ENCODE measurements around the gene ADGRA3.
"Not testable (repeated sequence)": the region's sequence is repeated elsewhere in the genome, so short reads cannot be mapped to it uniquely, and the experiment has no call there.

ADGRA3 gene

DNA sequence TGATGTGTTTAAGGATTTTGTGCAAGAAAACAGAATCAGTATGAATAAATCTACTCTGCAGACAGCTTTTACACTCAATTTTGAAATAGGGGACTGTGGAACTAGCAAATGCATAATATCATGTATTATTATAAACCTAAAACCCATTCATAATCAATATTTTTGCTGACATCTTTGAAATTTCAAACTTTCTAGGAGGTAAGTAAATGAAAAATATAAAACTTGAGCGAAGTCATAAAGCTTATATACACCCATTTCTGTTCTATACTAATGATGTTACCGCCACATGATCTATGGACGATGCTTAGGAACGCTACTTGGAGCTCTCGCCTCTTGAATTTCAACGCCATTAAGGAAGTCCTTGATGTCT lies 38.1 kb downstream of the ADGRA3 start:
- DNase-seq (no peak), ATAC-seq (no peak)

DNA sequence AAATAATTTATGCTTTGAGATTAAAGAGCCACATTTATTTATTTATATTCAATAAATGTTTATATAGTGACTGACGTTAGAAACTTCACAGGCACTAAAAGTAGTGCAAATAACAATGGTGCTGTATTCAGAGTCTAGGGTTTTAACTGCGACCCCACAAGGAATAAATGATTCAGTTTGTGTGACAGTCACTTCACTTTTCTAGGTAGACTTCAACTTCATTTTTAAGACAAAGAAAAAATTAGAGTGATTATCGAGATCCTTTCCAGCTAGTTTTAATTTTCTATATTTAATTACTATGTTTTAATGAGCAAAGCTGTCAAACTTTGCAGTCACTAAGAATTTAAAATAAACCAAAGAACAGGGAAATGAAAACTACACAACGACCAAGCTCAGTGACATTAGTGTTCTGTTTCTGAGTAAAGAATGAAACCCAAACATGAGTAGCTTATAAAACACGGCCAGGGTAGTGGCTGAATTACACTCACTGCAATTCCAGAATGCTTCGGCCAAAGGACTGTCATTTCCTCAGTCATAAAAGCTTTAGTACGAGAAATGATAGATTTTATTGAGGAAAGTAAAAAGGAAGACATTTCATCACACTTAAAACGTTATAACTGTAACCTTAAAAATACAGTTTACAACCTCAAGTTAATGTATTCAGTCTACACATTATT lies 38.6 kb downstream of the ADGRA3 start:
- DNase-seq (no peak), ATAC-seq (no peak)

DNA sequence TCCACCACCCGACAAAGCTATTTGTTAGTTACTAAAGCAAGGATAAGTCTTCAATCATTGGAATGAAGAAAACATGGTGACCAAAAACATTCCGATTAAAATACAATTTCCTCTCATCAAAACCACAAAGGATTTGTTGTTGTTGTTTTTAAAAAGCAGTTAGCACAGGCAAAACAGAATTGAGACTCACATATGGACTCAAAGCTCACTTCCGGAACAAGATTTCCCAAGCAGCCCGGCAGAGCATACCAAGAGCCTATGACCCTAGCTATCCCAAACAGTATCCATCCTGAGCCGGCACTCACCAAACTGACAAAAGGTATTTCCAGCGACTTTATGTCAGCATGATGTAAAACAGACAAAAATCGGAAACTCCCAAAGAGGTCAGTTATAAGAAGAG lies 39.9 kb downstream of the ADGRA3 start:
- DNase-seq (no peak), ATAC-seq (no peak)

DNA sequence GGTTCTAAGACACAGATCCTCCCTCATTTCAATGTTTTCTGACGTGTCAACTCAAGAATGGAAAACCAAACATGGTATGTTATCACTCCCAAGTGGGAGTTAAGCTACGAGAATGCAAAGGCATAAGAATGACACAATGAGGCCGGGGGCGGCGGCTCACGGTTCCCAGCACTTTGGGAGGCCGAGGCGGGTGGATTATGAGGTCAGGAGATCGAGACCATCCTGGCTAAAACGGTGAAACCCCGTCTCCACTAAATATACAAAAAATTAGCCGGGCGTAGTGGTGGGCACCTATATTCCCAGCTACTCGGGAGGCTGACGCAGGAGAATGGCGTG lies 40.6 kb downstream of the ADGRA3 start:
- not testable (repeated sequence) for ATAC-seq, DNase-seq

DNA sequence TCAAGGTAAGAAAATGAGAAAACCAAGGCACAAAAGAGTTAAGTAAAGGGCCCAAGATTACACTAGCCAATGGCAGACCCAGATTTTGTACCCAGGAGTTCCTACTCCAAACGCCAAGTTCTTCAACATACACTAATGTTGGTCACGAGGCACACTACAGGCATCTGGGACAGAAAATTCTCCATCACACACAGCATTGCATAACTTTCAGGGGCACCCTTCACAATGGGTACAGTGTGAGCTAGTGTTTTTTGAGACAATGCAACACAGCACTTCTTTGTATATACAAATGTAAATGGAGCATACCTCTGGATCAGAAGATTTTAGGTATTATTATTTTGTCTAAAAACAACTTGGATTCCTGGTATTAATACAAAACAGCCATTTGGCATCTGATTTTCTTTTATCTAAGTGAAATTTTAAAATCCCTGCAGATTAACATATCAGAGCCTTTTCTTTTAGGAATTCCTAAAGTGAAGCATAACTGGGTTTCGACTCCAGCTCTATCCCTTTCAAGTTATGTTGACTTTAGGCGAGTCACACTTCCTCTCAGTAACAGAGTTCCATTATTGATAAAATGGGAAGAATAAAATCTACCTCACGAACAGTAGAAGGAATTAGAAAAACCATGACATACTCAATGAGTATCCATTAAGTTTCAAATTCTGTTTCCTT lies 41.1 kb downstream of the ADGRA3 start:
- ATAC-seq, result no peak
- DNase-seq, result no peak

DNA sequence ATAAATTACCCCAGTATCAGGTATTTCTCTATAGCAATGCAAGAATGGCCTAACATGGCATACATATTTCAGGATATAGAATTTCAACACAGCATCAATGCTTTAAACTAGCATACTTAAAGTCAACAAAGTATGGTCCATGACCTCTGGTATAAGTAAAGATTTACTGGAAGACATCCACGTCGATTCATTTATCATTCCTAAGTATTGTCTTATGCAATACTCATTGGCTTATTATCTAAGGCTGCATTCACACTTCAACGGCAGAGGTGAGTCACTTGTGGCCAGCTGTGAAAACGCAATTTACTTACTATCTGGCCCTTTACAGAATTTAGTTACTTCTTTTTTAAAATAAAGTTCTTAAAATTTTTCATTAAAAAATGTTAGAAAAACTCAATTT lies 42.6 kb downstream of the ADGRA3 start:
- no peak for DNase-seq
- ATAC-seq, result no peak

DNA sequence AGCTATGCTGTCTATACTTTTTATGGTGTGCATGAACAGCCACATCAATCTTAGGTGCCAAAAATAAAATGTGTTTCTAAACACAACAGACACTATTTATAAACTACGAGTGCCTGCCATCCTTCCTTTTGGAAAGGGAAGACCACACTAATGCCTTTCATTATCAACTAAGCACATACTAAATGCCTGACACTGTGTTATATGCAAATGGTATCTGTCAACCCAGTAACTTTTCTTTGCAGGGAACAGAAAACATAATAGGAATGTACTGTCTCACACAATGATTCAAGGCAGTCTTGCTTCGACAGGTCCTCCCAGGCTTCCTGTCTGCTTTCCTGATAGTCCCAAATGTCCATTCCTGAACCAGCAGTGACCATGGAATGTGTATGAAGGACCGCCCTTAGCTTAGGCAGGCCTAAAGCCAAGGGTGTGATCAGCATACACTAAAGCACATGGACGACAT lies 43.8 kb downstream of the ADGRA3 start:
- DNase-seq, result no peak

DNA sequence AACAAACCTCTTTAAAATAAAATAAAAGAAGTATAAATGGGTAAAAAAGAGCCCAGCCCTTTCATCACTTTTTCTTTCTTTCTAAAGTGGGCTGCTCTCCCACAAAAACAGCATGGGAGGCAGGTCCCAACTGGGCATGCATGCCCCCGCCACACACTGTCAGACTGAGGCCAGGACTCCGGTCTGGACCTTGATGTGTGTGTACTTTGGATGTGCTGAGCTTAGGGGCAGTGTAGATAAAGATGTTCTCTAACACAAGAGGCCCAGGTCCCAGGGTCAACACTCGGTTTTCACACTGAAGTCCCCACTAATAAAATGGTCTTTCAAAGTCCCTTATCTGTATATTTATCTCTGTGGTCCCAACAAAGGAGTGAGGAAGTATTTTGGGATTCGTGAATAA lies 44.4 kb downstream of the ADGRA3 start:
- no peak for ATAC-seq
- no peak for DNase-seq

More for the DNA sequence above, 43.8 kb downstream of the ADGRA3 start:
- ATAC-seq, result no peak

DNA sequence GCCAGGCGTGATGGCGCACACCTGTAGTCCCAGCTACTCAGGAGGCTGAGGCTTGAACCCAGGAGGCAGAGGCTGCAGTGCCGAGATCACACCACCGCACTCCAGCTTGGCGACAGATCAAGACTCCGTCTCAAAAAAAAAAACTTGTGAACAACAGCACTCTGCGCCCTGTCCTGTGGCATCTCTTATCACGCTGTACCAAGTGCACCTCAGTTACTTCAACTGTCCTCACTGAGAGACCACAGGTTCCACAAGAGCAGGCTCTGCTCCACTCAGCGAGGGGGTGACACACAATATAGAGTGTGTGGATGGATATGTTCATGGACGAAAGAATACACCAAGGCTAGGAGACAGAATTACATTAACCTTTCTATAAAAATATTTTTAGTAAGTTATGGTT lies 49.3 kb downstream of the ADGRA3 start:
- no peak for DNase-seq
- no peak for ATAC-seq

DNA sequence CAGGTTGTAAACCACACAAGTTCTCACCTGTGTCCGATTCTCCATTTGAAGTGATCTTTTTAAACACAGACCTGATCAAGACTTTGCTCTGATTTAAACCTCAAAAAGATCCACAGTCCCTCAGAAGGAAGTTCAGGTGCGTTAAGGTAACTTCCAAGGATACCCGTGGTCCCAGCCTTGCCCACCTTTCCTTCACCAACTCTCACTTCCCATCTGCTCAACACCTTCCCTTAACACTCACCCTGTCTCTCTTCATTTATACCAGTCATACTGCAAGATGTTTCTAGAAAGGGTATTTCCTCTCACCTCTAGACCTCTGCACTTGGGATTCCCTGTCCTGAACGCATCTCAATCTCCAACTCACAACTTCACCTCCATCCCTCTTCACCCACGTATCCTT lies 49.9 kb downstream of the ADGRA3 start:
- DNase-seq (no peak), ATAC-seq (no peak)

DNA sequence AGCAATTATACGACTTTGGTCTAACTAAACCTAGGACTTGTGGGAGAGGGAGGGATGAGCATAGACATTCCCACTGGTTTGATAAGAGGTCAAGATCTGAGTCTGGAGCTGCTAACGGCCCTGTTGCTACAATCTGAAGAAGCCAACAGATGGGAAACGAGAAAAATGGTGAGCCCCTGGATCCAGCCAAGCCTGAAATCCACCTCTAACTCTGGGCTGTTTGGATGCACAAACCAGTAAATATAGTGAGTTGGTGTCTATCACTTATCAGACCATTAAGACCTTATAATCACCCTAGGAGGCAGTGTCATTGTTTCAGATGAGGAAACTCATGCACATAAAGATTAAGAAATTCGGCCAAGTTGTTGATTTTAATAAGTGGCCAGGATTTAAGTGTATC lies 50.5 kb downstream of the ADGRA3 start:
- DNase-seq (no peak), ATAC-seq (no peak)

DNA sequence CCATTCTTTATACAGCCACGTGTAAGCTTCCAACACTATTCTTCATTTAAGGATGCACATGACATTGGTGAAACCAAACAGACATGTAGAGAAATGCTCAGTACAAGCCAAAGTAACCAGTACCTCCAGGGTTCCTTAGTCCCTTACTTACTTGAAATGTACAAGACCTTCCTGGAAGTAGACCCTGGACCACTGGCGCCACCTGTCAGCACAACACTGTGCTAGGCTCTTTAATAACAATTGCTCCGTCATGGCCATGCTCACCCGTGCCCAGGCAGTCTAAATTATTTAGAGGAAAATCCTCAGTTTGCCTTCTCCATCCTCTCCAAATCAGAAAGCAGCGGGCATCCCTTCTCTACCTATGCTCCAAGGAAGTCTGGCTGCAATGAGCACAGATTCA lies 52.7 kb downstream of the ADGRA3 start:
- peak; percentile 21 for DNase-seq

DNA sequence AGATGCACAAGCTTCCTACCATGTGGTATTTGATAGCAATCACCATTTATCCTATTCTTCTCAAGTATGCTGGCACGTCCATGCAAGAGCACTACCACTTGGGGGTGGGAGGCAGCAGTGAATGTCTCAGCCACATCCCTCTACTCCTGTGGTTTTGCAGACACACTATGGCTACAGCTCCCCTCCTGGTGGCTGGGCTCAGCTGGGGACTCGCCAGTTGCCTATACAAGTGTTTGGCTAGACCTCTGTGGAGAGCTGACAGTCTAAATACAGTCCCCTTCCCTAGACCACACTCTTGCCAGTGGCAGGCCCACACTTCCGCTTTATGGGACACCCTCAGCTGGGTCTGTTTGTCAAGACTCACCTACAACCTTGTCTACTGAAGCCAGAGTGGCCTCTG lies 53.2 kb downstream of the ADGRA3 start:
- no peak for DNase-seq
- no peak for ATAC-seq

More for the DNA sequence above, 52.7 kb downstream of the ADGRA3 start:
- no peak for ATAC-seq

DNA sequence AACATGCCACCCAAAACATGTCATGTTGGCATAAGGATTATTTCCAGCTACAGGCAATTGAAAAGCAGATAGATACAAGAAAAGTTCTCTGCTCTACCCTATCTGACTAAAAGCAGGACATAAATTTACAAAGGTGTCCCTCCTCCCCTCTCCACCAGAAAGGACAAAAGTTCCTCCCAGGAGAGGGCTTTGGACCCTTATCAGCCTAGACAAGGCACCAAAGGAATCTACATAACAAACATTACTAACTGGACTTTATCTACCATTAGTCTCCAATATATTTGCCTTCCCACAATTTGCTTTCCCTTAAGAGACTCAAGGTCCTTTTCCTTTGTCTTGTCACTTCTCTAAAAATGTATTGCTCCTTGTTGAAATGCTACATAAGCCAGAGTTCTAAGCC lies 55.6 kb downstream of the ADGRA3 start:
- ATAC-seq (no peak), DNase-seq (no peak)

DNA sequence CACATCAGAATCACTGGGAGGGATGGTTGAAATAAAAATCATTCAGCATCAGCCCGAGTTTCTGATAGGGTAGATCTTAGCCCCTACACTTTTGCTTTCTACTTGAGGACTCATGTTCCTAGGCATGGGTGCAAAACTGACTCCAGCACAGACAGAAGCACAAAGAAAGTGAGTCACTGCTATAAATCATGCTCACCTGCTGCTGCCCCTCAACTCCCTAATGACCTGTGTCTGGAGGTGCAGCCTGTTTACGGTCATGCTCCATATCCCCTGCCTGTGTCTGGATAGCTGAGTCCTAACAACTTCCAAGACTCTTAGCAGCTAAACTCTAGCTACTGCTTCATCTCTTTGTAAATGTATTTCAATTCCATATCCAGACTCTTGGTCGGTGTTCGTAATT lies 57.8 kb downstream of the ADGRA3 start:
- DNase-seq, result no peak
- ATAC-seq, result no peak

DNA sequence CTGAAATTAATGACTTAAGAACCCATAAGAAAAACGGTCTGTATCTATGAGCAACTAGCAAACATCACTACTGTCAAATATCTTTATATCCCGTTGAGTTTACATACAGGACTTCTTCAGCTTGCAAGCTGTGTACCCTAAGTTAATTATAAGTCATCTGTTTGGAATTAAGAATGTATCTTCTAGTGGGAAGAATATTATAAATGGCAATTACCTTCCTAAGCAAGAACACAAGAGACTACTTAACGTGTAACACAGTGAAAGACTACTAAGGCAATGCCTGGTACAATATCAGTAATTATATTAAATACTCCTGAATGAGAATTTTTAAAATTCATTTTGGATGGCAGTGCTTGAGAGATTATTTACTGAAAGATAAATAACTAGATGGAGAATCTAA lies 58.5 kb downstream of the ADGRA3 start:
- ATAC-seq (no peak), DNase-seq (no peak)

DNA sequence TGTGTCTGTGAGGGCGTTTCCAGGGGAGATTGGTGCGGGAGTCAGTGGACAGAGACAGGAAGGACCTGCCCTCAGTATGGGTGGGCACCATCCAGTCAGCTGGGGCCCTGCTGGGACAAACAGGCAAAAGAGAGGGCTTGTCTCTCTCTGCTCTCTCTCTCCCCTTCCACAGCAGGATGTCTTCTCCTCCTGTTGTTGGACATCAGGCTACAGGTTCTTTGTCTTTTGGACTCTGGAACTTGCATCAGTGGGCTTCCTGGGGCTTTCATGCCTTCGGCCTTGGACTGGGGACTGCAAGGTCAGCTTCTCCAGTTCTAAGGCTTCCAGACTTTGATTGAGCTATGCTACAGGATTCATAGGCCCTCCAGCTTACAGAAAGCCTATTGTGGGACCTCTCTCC lies 59.6 kb downstream of the ADGRA3 start:
- DNase-seq (no peak), ATAC-seq (no peak)

DNA sequence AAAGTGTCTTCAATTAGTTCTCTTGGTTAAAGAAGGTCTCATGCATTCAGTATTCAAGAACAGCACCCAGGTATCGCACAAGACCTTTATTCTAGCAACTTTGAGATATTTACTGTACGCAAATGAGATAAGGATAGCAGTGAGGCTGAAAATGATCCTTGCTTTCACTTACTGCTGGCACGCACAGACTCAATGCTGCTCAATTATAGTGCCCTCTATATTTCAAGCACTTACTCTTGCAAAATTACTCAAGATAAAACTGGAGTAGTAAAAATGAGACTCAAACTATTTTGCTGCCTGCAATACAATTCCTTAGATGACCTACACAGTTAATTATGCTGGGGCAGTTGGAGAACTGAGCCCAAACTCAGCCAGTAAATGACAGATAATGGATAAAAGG lies 60.9 kb downstream of the ADGRA3 start:
- ATAC-seq (no peak), DNase-seq (no peak)

DNA sequence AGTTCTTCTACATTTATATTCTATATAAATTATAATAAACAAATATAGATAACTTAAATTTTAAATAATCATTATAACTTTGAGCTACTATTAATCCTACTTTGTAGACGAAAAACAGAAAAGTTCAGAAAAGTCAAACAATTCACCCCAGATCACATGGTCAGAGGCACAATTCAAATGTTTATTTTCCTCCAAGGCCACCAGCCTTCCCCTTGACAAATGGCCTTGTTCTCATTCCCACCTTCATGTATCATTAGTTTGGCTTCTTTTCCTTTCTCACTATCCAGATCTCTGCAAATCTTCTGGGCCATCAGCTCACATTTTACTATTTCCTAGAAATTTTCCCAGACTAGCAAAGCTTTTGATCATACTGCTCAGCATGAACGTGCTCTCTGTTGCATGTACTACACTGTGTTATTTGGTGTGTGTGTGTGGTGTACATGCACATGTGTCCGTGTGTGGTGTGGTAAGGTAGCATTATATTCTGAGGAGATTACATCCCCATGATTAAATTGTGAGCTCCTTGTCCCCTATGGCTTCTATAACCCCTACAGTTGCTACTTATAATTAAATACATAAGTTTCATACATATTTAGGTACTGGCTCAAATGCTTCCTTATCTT lies 61.5 kb downstream of the ADGRA3 start:
- ATAC-seq (no peak), DNase-seq (no peak)

DNA sequence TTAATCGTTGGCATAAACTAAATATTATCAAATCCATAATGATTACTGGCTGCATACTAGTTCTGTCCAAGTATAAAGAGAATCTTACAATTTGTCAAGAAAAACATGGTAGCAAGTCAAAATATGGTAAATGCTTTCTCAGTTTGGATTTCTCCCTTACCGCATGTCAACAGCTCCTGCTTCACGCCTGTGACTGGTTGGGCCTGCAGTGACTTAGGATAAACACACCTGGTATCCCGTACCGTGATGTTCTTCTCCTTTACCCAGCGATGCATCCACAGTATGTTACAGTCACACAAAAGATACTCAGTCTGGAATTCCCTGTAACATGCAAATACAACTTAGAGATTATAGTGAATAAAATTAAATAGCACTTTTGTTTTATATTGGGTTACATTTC lies 71.1 kb downstream of the ADGRA3 start:
- ATAC-seq (no peak), DNase-seq (no peak)

DNA sequence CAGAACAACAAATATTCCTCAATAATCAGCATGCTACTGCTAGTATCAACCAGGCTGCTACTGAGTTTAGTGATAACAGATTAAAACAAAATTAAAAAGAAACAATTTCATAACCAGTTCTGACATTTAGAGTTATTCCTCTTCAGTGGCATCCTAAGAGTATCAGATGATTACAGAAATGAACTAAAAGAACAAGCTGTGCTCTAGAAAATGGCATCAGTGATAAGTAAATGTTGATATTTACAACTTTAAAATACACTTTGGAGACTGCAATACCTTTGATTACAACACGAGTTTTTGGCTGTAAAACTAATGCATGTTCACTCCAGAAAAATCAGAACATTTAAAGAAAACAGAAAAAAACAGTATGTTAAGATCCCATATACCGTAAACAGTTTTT lies 72.9 kb downstream of the ADGRA3 start:
- ATAC-seq (no peak), DNase-seq (no peak)

DNA sequence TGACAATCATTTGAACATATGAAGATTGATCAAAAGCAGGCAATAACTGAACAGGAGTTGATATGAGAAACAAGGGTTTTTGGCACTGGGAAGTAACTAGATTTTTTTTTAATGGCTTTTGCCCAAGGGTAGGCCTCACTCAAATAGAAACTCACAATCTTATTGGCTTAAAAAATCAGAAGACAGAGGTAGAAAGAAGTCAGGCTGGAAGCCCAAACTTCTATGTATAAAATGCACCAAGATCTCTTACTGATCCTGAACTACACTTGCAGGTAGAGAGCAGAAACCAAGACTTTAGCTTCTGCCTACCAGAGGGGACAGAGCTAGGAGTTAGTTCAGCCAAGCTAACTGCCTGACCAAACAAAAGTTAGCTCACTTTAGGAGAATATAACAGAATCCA lies 74.9 kb downstream of the ADGRA3 start:
- ATAC-seq, result no peak

DNA sequence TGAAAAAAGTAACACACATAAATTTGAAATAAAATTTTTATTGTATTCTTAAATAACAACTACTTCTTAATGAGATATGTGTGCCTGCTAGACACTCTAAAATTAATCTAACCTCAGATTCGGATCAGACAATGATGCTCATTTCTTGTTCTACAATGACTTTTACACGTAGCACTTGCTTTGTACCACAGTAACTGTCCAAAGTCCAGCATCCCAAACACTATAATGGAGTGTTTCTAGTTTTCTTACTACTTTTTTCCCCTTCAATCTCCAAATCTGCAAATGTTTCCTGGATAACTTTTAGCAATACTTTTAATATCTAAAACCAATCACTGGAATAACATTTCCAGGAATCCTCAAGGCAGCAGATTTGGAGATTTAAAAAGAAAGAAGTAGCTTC lies 75.9 kb downstream of the ADGRA3 start:
- ATAC-seq (no peak), DNase-seq (no peak)

More for the DNA sequence above, 74.9 kb downstream of the ADGRA3 start:
- no peak for DNase-seq

DNA sequence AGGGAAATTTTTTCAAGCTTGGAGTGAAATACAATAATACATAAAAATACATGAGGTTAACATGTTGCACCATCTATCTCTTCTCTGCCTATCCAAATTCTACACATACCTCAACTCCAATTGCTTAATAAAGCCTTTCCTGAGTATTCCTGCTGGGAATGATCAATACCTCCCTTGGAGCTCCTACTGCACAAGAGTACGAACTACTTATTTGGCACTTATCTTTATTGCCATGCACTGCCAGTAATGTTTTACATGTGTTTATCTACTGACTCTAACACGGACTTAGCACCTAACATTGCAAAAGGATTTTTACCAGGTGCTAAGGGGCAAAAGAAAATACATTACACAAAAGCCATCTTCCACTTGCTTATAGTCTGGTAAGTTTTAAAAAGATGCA lies 80.2 kb downstream of the ADGRA3 start:
- no peak for ATAC-seq
- DNase-seq, result no peak
